Mesenchymal stem cell (in vitro differentiated cells and primary cell): ENCODE data around the gene BPGM. TPM values are rescaled to one million over a fixed set of nuclear protein-coding genes. Genes with fewer than 3 reads are reported as not detected.

Source experiments
- DNase-seq: peaks from one replicate; pipeline ENCODE4 v3.0.0-alpha.2; 2013
- H2AFZ ChIP-seq: one replicate; pipeline ENCODE4 v1.6.1; 2013; ENCODE audit warnings: low read depth, mild to moderate bottlenecking, control low read depth, inconsistent platforms, low read length, moderate library complexity
- H2AK5ac ChIP-seq: 2 replicates; pipeline ENCODE4 v1.6.1; 2013; ENCODE audit warnings: low read length, moderate library complexity, mild to moderate bottlenecking, inconsistent platforms; ENCODE audit not compliant: severe bottlenecking
- H2BK120ac ChIP-seq: one replicate; pipeline ENCODE4 v1.6.1; 2013; ENCODE audit warnings: low read depth, mild to moderate bottlenecking, inconsistent platforms, low read length, moderate library complexity
- H2BK12ac ChIP-seq, 2 experiments: one replicate each; pipeline ENCODE4 v1.6.1; 2013; ENCODE audit warnings: inconsistent platforms in 2 of 2, low read length in 2 of 2, mild to moderate bottlenecking in 2 of 2, moderate library complexity in 2 of 2, control low read depth in 1 of 2
- H2BK15ac ChIP-seq: one replicate; pipeline ENCODE4 v1.6.1; 2013; ENCODE audit warnings: mild to moderate bottlenecking, low read depth, inconsistent platforms; ENCODE audit not compliant: poor library complexity, severe bottlenecking
- H2BK5ac ChIP-seq: 2 replicates; pipeline ENCODE4 v1.6.1; 2013; ENCODE audit warnings: low read depth, mild to moderate bottlenecking, low read length, control low read depth, inconsistent platforms; ENCODE audit not compliant: poor library complexity, severe bottlenecking
- H3K14ac ChIP-seq, 2 experiments: one replicate each; pipeline ENCODE4 v1.6.1; 2013; ENCODE audit warnings: inconsistent platforms in 2 of 2, low read length in 2 of 2, control low read depth in 1 of 2, mild to moderate bottlenecking in 1 of 2, moderate library complexity in 1 of 2
- H3K18ac ChIP-seq, 2 experiments: one replicate each; pipeline ENCODE4 v1.6.1; 2013; ENCODE audit warnings: inconsistent platforms in 2 of 2, low read length in 2 of 2, control low read depth in 1 of 2, low read depth in 1 of 2, mild to moderate bottlenecking in 1 of 2
- H3K23ac ChIP-seq, 2 experiments: one replicate each; pipeline ENCODE4 v1.6.1; 2013; ENCODE audit warnings: inconsistent platforms in 2 of 2, low read length in 2 of 2, mild to moderate bottlenecking in 2 of 2, moderate library complexity in 2 of 2, control low read depth in 1 of 2
- H3K27ac ChIP-seq: 2 replicates; pipeline ENCODE4 v1.5.1; 2013; ENCODE audit warnings: mild to moderate bottlenecking, moderate library complexity, low read length, control low read depth, inconsistent platforms; ENCODE audit not compliant: poor library complexity, severe bottlenecking
- H3K27me3 ChIP-seq, 2 experiments: 2 replicates each; pipeline versions ENCODE4 v1.6.1 to v1.7.0; 2013; ENCODE audit warnings: low read length in 2 of 2, mild to moderate bottlenecking in 2 of 2, moderate library complexity in 2 of 2, control low read depth in 1 of 2, inconsistent platforms in 1 of 2; ENCODE audit not compliant: control insufficient read depth in 1 of 2, insufficient read depth in 1 of 2
- H3K36me3 ChIP-seq, 2 experiments: 2 replicates each; pipeline versions ENCODE4 v1.6.1 to v1.7.0; 2013; ENCODE audit warnings: low read length in 2 of 2, control low read depth in 1 of 2, inconsistent platforms in 1 of 2, low read depth in 1 of 2, mild to moderate bottlenecking in 1 of 2; ENCODE audit not compliant: insufficient read depth in 2 of 2, control insufficient read depth in 1 of 2
- H3K4ac ChIP-seq, 2 experiments: one replicate each; pipeline ENCODE4 v1.6.1; 2013; ENCODE audit warnings: inconsistent platforms in 2 of 2, low read length in 2 of 2, mild to moderate bottlenecking in 2 of 2, moderate library complexity in 2 of 2, control low read depth in 1 of 2, low read depth in 1 of 2
- H3K4me1 ChIP-seq: 2 replicates; pipeline ENCODE4 v1.6.1; 2013; ENCODE audit warnings: low read depth, low read length, control low read depth; ENCODE audit not compliant: control insufficient read depth, insufficient read depth
- H3K4me2 ChIP-seq: 2 replicates; pipeline ENCODE4 v1.6.1; 2013; ENCODE audit warnings: low read length, mild to moderate bottlenecking, inconsistent platforms; ENCODE audit not compliant: poor library complexity, severe bottlenecking
- H3K4me3 ChIP-seq, 2 experiments: 2 replicates each; pipeline versions ENCODE4 v1.5.1 to v1.7.0; 2013; ENCODE audit warnings: low read length in 2 of 2, mild to moderate bottlenecking in 2 of 2, control low read depth in 1 of 2, low read depth in 1 of 2; ENCODE audit not compliant: insufficient read depth in 1 of 2
- H3K79me1 ChIP-seq: replicated peaks from 2 replicates; pipeline ENCODE4 v1.6.1; 2013; ENCODE audit warnings: mild to moderate bottlenecking, control low read depth, low read length, inconsistent platforms; ENCODE audit not compliant: poor library complexity, severe bottlenecking
- H3K9ac ChIP-seq: 2 replicates; pipeline ENCODE4 v1.7.0; 2013; ENCODE audit warnings: mild to moderate bottlenecking, low read length, moderate library complexity
- H3K9me3 ChIP-seq: 2 replicates; pipeline ENCODE4 v1.7.0; 2013; ENCODE audit warnings: mild to moderate bottlenecking, low read length; ENCODE audit not compliant: control insufficient read depth
- H4K8ac ChIP-seq: one replicate; pipeline ENCODE4 v1.6.1; 2013; ENCODE audit warnings: inconsistent platforms, mild to moderate bottlenecking, low read length, moderate library complexity
- H4K91ac ChIP-seq: one replicate; pipeline ENCODE4 v1.6.1; 2013; ENCODE audit warnings: mild to moderate bottlenecking, low read length, inconsistent platforms
- WGBS: methylation state at CpG from one replicate; pipeline ENCODE4 v1.1.7; 2013; ENCODE audit warnings: mixed read lengths; 5-methylcytosine and 5-hydroxymethylcytosine counted together
- polyA plus RNA-seq, 2 experiments: library from polyadenylated mRNA; stranded (reverse); fragments of 200-250 nt; gene quantifications; one replicate each; pipeline ENCODE4 v1.2.3, GENCODE V29; 2013

Gene BPGM
- 21.1 TPM for polyA plus RNA-seq (2013, experiment 1 of 2)
- polyA plus RNA-seq (2013, experiment 2 of 2): 20.7 TPM

DNA sequence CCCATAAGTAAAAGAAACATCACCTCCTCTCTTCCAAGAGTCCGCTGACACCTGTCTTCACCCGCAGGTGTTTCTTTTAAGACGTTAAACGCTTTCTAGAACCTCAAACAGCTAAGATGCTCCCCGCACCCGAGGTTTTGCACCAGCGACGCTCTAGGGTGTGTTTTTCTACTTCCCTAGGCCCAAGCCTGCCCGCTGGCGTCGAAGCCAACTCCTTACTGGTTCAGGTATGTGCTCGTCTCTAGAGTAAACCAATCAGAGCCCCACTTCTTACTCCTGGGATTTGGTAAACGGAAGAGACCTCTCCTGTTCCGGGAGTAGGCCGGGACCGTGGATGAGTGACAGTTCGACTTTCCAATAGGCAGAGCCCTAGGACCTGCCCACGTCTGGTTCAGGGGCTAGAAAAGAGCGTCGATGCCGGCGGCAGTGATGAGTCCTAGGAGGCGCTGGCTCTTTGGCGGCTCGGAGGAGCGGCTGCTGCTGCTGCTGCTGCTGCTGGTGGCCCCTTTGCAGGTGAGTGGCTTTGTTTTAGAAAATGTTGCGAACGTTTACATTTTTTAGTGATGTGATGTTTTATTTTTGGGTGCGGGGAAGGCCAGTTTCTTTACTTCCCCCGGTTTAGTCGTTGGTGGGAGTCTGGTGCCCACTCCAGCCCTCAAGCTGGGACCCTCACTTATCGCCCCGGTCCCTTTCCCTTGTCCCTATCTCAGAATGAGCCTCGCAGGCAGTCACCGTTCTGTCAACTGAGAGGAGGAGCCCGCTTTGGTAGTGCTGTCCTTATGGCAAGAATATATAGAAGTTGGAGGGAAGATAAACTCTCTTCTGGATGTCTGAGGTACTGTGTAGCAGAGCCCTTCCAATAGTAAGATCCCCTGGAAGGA, at the start of gene BPGM:
Gene BPGM (plus strand): TSS at position 429 of the 881 bp plus-strand sequence. CDS start 14,655 bp downstream, outside the sequence.
- peak within 1 kb of the TSS; percentile 84 for H3K4me2 ChIP-seq
- no peaks in the 10 kb centered on the region for H3K36me3 ChIP-seq
- DNase-seq: peak; percentile 100
- H2BK120ac ChIP-seq: peak within 1 kb of the TSS; percentile 15
- H3K14ac ChIP-seq: no peak within 1 kb of the TSS
- peak within 1 kb of the TSS; percentile 21 for H2AFZ ChIP-seq
- no peak within 1 kb of the TSS for H2AK5ac ChIP-seq
- no peak within 1 kb of the TSS for H2BK15ac ChIP-seq
- no peaks in the 10 kb centered on the region for H3K9me3 ChIP-seq
- no peak within 1 kb of the TSS for H2BK5ac ChIP-seq
- H3K9ac ChIP-seq: peak within 1 kb of the TSS; percentile 95
- H3K4me3 ChIP-seq: peak within 1 kb of the TSS; percentile 62 to 89
- no peak within 1 kb of the TSS for H4K8ac ChIP-seq
- H3K27ac ChIP-seq: peak within 1 kb of the TSS; percentile 87
- peak within 1 kb of the TSS; percentile 13 to 67 for H3K4ac ChIP-seq
- no peaks in the 10 kb centered on the region for H3K27me3 ChIP-seq
- peaks cover 12% of the 10 kb centered on the region for H3K79me1 ChIP-seq
- WGBS: under 1% methylated on average over 32 of the region's 36 CpGs
- peaks cover 5% of the 10 kb centered on the region for H3K4me1 ChIP-seq
- no peak within 1 kb of the TSS for H3K23ac ChIP-seq
- peak within 1 kb of the TSS; percentile 1 to 19 for H3K18ac ChIP-seq
- no peak within 1 kb of the TSS for H2BK12ac ChIP-seq
- H4K91ac ChIP-seq: no peak within 1 kb of the TSS

DNA sequence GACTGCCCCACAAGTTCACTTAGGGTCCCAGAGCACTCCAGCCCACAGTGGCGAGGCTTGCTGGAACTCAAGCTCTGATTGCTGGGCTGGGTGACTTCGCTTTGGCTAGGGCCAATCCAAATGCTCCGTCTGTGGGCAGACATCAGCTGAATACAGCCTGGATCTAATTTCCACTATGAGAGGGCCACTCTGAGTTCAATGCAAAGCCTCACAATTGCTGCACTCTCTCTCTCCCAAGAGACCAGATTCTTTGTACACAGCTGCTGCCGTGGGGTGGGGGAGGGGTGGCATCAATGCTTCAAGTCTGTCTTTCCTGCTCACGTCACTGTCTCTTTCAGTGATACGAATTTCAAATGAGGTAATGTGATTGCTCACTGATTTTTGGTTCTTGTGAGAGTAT, 47.3 kb upstream of the BPGM start:
- Histone ChIP-seq H3K4me2 (no peak overlapping the region), H3K4me3 (no peak overlapping the region), H3K36me3 (no peaks in the 10 kb centered on the region), H3K9ac (no peak overlapping the region), H3K4ac (no peak overlapping the region), H2AFZ (no peak overlapping the region), H3K9me3 (no peaks in the 10 kb centered on the region), H3K79me1 (no peaks in the 10 kb centered on the region), H3K27ac (no peak overlapping the region), H3K18ac (peak overlapping the region in 1 of 2 experiments; percentile 34), H3K4me1 (peaks cover 7% of the 10 kb centered on the region), H2BK15ac (no peak overlapping the region), H4K91ac (peak overlapping the region; percentile 27), H3K14ac (no peak overlapping the region), H3K23ac (no peak overlapping the region), H2BK5ac (no peak overlapping the region), H3K27me3 (no peaks in the 10 kb centered on the region), H2BK12ac (no peak overlapping the region), H2BK120ac (no peak overlapping the region), H4K8ac (peak overlapping the region; percentile 64), H2AK5ac (no peak overlapping the region)
- no peak for DNase-seq
- 72% methylated on average over 3 of the region's 6 CpGs for WGBS

DNA sequence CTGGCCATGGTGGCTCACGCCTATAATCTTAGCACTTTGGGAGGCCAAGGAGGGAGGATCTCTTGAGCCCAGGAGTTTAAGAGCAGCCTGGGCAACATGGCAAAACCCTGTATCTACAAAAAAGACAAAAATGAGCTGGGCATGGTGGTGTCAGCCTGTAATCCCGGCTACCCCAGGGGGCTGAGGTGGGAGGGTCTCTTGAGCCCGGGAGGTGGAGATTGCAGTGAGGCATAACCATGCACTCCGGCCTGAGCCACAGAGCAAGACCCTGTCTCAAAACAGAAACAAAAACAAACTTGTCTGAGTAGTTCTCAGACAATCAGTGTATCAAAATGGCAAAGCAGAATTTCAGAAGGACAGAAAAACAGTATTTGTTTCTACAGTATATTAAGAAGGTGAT, 45.2 kb upstream of the BPGM start:
- Histone ChIP-seq H3K36me3 (no peaks in the 10 kb centered on the region), H3K4me2 (no peak overlapping the region), H2BK5ac (no peak overlapping the region), H3K79me1 (no peaks in the 10 kb centered on the region), H3K23ac (no peak overlapping the region), H3K9ac (no peak overlapping the region), H4K8ac (no peak overlapping the region), H3K9me3 (no peaks in the 10 kb centered on the region), H2BK120ac (no peak overlapping the region), H2BK12ac (no peak overlapping the region), H2BK15ac (no peak overlapping the region), H2AK5ac (no peak overlapping the region), H3K4me1 (peaks cover 7% of the 10 kb centered on the region), H3K14ac (peak overlapping the region in 1 of 2 experiments; percentile 11), H2AFZ (peak overlapping the region; percentile 61), H3K4me3 (no peak overlapping the region), H3K27ac (no peak overlapping the region), H3K18ac (no peak overlapping the region), H4K91ac (no peak overlapping the region), H3K27me3 (no peaks in the 10 kb centered on the region), H3K4ac (no peak overlapping the region)
- 80% methylated on average over 3 of the region's 4 CpGs for WGBS
- DNase-seq: no peak

DNA sequence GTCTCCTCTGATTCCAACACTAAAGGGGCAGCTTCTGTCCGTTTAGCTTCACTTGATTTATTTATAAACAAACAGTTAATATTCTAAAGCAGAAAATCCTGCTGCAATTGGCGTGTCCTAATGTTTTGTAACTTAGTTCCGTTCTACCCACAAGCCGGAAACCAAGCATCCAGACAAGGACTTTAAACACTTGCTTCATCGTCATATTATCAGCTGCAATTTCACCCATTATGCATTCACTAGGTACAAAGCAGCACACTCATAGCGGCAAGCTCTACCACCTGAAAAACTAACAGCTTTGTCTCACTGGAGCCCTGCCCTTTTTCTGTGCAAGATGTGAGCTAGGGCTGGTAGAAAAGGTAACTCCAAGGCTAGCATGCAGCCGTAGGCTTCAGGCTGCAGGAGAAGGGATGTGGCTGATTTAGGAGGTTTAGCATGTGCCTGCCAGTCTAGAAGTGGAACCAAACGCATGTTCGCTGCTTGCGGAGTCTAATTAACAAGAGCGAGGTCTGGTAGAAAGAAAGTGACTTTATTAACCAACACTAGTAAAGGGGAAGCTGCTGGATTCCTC, 43.7 kb upstream of the BPGM start:
- H2BK15ac ChIP-seq: no peak overlapping the region
- peak overlapping the region; percentile 58 for H2BK5ac ChIP-seq
- no peak overlapping the region for H2AFZ ChIP-seq
- no peak overlapping the region for H2BK12ac ChIP-seq
- no peaks in the 10 kb centered on the region for H3K9me3 ChIP-seq
- H2BK120ac ChIP-seq: no peak overlapping the region
- no peak overlapping the region for H3K4me2 ChIP-seq
- H3K27ac ChIP-seq: no peak overlapping the region
- no peak overlapping the region for H3K14ac ChIP-seq
- H3K4ac ChIP-seq: no peak overlapping the region
- no peak overlapping the region for H4K91ac ChIP-seq
- H4K8ac ChIP-seq: no peak overlapping the region
- DNase-seq: peak; percentile 54
- H3K23ac ChIP-seq: no peak overlapping the region
- no peak overlapping the region for H2AK5ac ChIP-seq
- H3K9ac ChIP-seq: peak overlapping the region; percentile 26
- WGBS: 70% methylated on average over 10 of the region's 11 CpGs
- H3K27me3 ChIP-seq: no peaks in the 10 kb centered on the region
- H3K4me3 ChIP-seq: peak overlapping the region in 1 of 2 experiments; percentile 34
- H3K4me1 ChIP-seq: peaks cover 7% of the 10 kb centered on the region
- H3K79me1 ChIP-seq: no peaks in the 10 kb centered on the region
- H3K36me3 ChIP-seq: no peaks in the 10 kb centered on the region
- no peak overlapping the region for H3K18ac ChIP-seq
